ENCODE results near the gene MCF2. TPM values are rescaled to one million over a fixed set of nuclear protein-coding genes. Genes with fewer than 3 reads are reported as not detected.

The MCF2 gene
- total RNA-seq, 1 experiment from 2014 or later: 0.11 TPM

GRCh38 chrX:139600105-139600504 is 107.9 kb downstream of the MCF2 start:
- DNase-seq (ENCODE audit: low read depth): no peak

DNA sequence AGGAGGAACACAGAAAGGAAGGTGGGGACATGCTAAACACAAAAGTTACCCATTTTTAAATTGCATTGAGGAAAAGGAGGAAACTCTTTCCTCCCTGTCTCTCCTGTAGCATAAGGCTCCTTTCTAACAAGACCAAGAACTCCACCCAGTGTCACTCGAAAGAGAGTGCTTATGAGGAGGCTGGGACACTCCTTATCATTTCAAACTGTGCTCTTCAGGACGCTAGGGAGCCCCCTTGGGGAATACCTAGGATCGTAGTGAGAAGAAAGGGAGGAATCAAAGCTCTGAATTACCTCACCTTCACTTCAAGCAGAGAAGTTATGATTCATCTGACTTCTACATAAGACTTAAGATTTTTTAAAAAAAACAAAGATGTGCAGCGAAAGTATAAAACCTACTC is 111.9 kb downstream of the MCF2 start:
- DNase-seq (ENCODE audit: low read depth): no peak

DNA sequence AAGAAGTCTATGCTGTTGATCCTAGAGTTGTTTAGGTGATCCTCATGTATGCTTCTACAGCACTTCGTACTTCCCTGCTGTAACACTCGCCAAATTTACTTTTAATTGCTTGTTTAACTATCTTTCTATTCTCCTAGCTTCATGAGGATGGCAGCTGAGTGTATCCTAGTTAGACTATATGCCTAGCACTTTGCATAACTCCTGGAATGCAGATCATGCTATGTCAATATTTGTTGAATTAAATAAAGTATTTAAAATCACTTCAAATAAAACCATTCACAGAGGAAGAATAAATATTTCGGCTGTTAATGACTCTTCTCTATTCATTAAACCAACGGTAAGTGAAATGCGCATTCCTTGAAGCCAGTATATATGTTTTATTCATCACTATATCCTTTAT is 122.4 kb downstream of the MCF2 start:
- no peak for DNase-seq (ENCODE audit: low read depth)

GRCh38 chrX:139581068-139581467 is 126.9 kb downstream of the MCF2 start:
- no peak for DNase-seq (ENCODE audit: low read depth)

- no peak for DNase-seq (ENCODE audit: low read depth)
These were observed 141.0 kb downstream of the MCF2 start for GRCh38 chrX:139566981-139567380.

- peak; percentile 1 for DNase-seq (ENCODE audit: low read depth)
These were observed 144.7 kb downstream of the MCF2 start for GRCh38 chrX:139563251-139563650.

- DNase-seq (ENCODE audit: low read depth): no peak
These were observed 147.7 kb downstream of the MCF2 start for GRCh38 chrX:139560221-139560620.

GRCh38 chrX:139559383-139560042 is 148.5 kb downstream of the MCF2 start:
- DNase-seq (ENCODE audit: low read depth): peak; percentile 44

- no peak for DNase-seq (ENCODE audit: low read depth)
These were observed 152.8 kb downstream of the MCF2 start for GRCh38 chrX:139554991-139555675.

- DNase-seq (ENCODE audit: low read depth): no peak
These were observed 153.6 kb downstream of the MCF2 start for GRCh38 chrX:139554376-139554775.

DNA sequence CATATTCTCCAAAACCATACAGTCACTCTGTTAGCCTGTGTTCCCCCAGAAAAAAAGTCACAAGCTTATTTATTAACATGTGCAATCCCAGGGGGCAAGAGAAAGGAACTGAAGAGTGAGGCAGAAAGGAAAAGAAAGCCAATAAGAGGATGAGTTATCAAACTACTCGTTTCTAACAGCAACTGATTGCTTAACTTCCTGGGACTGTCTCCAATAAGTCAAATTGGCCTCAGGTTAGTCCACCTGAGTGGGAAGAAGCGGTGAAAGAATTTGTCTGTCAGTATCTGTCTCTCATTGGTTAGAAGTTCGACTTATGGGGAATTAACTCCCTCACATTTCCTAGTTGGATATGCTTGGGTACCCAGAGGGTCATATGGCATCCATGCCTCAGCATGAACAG is 163.4 kb downstream of the MCF2 start:
- DNase-seq (ENCODE audit: low read depth): no peak

GRCh38 chrX:139543920-139544319 is 164.0 kb downstream of the MCF2 start:
- no peak for DNase-seq (ENCODE audit: low read depth)

GRCh38 chrX:139542652-139543051 is 165.3 kb downstream of the MCF2 start:
- DNase-seq (ENCODE audit: low read depth): no peak

- DNase-seq (ENCODE audit: low read depth): no peak
These were observed 168.8 kb downstream of the MCF2 start for GRCh38 chrX:139538907-139539790.

- DNase-seq (ENCODE audit: low read depth): no peak
These were observed 174.5 kb downstream of the MCF2 start for GRCh38 chrX:139533444-139533843.

- no peak for DNase-seq (ENCODE audit: low read depth)
These were observed 175.1 kb downstream of the MCF2 start for GRCh38 chrX:139532834-139533233.

Other genes starting within 250 kb of the MCF2 start
- gene F9, start 177.4 kb downstream of the MCF2 start, total RNA-seq (2014; rRNA removed; shearing (Covaris generic)): not detected in 2 replicates
- gene ATP11C, start 224.9 kb upstream of the MCF2 start, total RNA-seq (2014; rRNA removed; shearing (Covaris generic)): 20.1 and 22.9 TPM in 2 replicates

All from Daoy (cell line).